ENCODE measurements around the gene NEK4. TPM values are rescaled to one million over a fixed set of nuclear protein-coding genes. Genes with fewer than 3 reads are reported as not detected.

NEK4 gene
- total RNA-seq, 1 experiment from 2014 or later = 33.8 TPM

DNA sequence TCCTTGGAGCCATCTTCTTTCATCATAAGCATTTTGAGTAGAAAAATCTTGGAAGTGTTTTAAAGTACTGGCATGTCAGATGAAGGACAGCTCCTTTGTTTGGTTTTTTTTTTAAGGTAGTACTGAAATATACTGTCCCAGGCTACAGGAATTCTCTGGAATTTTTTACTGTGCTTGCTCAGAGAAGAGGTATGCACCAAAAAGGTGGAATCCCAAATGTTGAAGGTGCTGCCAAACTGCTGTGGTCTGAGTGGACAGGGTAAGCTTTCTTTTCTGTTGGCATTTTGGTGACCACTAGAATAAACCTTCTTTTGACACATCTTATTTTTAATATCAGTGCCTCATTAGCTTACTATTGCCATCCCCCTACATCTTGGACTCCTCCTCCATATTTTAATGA, 77.7 kb downstream of the NEK4 start:
- no TSS peak for BruUV-seq (replicated peaks)
- DNase-seq = no peak
- CTCF ChIA-PET = interaction anchor here (0.8 kb wide), 1 partner anchor 14 kb away, joined by 3 read pairs; no protein-coding TSS in a partner anchor
- H3K27me3 Mint-ChIP-seq (ENCODE audit: unreplicated experiment) = no peaks in the 10 kb centered on the region
- no peaks in the 10 kb centered on the region for H3K9me3 Mint-ChIP-seq (ENCODE audit: low read depth, unreplicated experiment)
- TF ChIP-seq, protein P1, sequence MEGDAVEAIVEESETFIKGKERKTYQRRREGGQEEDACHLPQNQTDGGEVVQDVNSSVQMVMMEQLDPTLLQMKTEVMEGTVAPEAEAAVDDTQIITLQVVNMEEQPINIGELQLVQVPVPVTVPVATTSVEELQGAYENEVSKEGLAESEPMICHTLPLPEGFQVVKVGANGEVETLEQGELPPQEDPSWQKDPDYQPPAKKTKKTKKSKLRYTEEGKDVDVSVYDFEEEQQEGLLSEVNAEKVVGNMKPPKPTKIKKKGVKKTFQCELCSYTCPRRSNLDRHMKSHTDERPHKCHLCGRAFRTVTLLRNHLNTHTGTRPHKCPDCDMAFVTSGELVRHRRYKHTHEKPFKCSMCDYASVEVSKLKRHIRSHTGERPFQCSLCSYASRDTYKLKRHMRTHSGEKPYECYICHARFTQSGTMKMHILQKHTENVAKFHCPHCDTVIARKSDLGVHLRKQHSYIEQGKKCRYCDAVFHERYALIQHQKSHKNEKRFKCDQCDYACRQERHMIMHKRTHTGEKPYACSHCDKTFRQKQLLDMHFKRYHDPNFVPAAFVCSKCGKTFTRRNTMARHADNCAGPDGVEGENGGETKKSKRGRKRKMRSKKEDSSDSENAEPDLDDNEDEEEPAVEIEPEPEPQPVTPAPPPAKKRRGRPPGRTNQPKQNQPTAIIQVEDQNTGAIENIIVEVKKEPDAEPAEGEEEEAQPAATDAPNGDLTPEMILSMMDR (IDR thresholded peaks at IDR 0.05; ENCODE audit: unreplicated experiment) = no peak
- H3K36me3 Mint-ChIP-seq (ENCODE audit: insufficient read depth, unreplicated experiment) = peaks cover 90% of the 10 kb centered on the region
- peaks cover 19% of the 10 kb centered on the region for H3K4me1 Mint-ChIP-seq (ENCODE audit: low read depth, unreplicated experiment)
- intact Hi-C loops (cut with micrococcal nuclease; ENCODE audit: unreplicated experiment) = no loop called here
- H3K4me3 Mint-ChIP-seq (ENCODE audit: low read depth, unreplicated experiment) = no peak overlapping the region
- H3K27ac Mint-ChIP-seq (ENCODE audit: unreplicated experiment) = peak overlapping the region; percentile 6

DNA sequence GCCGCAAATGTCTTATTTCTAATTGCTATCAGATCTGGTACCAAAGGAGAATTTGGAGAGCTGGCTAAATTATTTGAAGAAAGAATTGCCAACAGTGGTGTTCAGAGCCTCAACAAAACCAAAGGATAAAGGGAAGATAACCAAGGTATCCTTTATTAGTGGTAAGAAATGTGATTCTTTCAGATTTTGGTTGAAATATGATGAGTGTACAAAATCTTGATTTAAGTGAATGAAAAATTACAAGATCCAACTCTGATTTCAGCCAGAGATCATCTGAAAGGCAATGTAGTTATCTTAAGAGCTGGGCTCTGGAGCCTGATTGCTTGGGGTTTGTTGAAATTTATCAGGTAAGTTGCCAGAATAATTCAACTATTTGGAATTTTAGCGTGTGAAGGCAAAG, 80.2 kb downstream of the NEK4 start:
- H3K4me3 Mint-ChIP-seq (ENCODE audit: low read depth, unreplicated experiment) = no peak overlapping the region
- H3K27me3 Mint-ChIP-seq (ENCODE audit: unreplicated experiment) = no peaks in the 10 kb centered on the region
- H3K36me3 Mint-ChIP-seq (ENCODE audit: insufficient read depth, unreplicated experiment) = peaks cover 95% of the 10 kb centered on the region
- no peaks in the 10 kb centered on the region for H3K9me3 Mint-ChIP-seq (ENCODE audit: low read depth, unreplicated experiment)
- BruUV-seq (replicated peaks) = no TSS peak
- intact Hi-C loops (cut with micrococcal nuclease; ENCODE audit: unreplicated experiment) = no loop called here
- no peak overlapping the region for H3K27ac Mint-ChIP-seq (ENCODE audit: unreplicated experiment)
- no peak for DNase-seq
- peaks cover 19% of the 10 kb centered on the region for H3K4me1 Mint-ChIP-seq (ENCODE audit: low read depth, unreplicated experiment)
- CTCF ChIA-PET = no interaction called here
- TF ChIP-seq, protein P1 (IDR thresholded peaks at IDR 0.05; ENCODE audit: unreplicated experiment) = no peak

DNA sequence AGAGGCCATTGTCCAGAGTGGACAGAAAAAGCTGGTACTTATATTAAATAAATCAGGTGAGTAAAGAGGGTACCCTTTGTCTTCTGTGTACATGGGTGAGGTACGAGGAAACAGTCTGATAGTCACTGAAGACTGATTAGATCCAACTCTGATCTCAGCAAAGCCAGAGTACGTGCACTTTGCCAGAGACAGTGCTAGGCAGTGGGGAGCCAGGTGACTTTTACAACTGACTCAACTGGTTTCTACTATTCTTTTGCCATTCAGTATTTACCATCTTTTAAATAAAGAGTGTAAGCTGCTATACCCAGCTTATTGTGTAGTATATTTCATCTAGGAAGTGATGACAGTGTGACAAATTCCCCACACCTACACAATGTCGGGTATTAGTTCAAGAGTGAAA, 81.6 kb downstream of the NEK4 start:
- peaks cover 94% of the 10 kb centered on the region for H3K36me3 Mint-ChIP-seq (ENCODE audit: insufficient read depth, unreplicated experiment)
- TF ChIP-seq, protein P1 (IDR thresholded peaks at IDR 0.05; ENCODE audit: unreplicated experiment) = no peak
- BruUV-seq (replicated peaks) = no TSS peak
- no peak for DNase-seq
- intact Hi-C loops (cut with micrococcal nuclease; ENCODE audit: unreplicated experiment) = loop anchor here (10.0 kb wide), 1 partner anchor 154 kb away; the partner anchor contains the start of genes NT5DC2 and UQCC5
- H3K27me3 Mint-ChIP-seq (ENCODE audit: unreplicated experiment) = no peaks in the 10 kb centered on the region
- H3K27ac Mint-ChIP-seq (ENCODE audit: unreplicated experiment) = no peak overlapping the region
- H3K4me1 Mint-ChIP-seq (ENCODE audit: low read depth, unreplicated experiment) = peaks cover 19% of the 10 kb centered on the region
- no peak overlapping the region for H3K4me3 Mint-ChIP-seq (ENCODE audit: low read depth, unreplicated experiment)
- CTCF ChIA-PET = no interaction called here
- H3K9me3 Mint-ChIP-seq (ENCODE audit: low read depth, unreplicated experiment) = no peaks in the 10 kb centered on the region

DNA sequence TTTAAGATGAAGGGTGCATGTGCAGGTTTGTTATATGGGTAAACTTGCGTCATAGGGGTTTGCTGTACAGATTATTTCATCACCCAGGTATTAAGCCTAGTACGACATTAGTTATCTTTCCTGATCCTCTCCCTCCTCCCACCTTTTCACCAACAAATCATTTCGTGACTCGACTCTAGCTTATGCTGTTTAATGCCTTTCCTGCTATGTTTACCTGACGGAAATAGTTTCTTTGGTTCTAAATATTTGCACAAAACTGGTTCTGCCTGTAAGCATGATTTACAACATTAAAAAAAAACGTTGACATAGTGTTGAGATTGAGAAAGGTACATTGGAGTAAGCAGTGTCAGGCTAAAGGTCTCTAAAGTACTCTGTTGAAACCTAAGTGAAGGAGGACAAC, 82.5 kb downstream of the NEK4 start:
- intact Hi-C loops (cut with micrococcal nuclease; ENCODE audit: unreplicated experiment) = loop anchor here (10.0 kb wide), 1 partner anchor 153 kb away; the partner anchor contains the start of genes NT5DC2 and UQCC5
- Mint-ChIP-seq H3K4me3 (ENCODE audit: low read depth, unreplicated experiment) (no peak overlapping the region), H3K27me3 (ENCODE audit: unreplicated experiment) (no peaks in the 10 kb centered on the region), H3K36me3 (ENCODE audit: insufficient read depth, unreplicated experiment) (peaks cover 85% of the 10 kb centered on the region), H3K27ac (ENCODE audit: unreplicated experiment) (no peak overlapping the region), H3K9me3 (ENCODE audit: low read depth, unreplicated experiment) (no peaks in the 10 kb centered on the region), H3K4me1 (ENCODE audit: low read depth, unreplicated experiment) (peaks cover 12% of the 10 kb centered on the region)
- BruUV-seq (replicated peaks) = no TSS peak
- no peak for DNase-seq
- TF ChIP-seq, protein P1 (IDR thresholded peaks at IDR 0.05; ENCODE audit: unreplicated experiment) = no peak
- CTCF ChIA-PET = no interaction called here

Data from Calu3 (cell line).